IMR-90 (cell line): ENCODE results near the gene VEZT. TPM values are rescaled to one million over a fixed set of nuclear protein-coding genes. Genes with fewer than 3 reads are reported as not detected.

ENCODE experiments used
- ATAC-seq: fragments of 200-7000 bp; cut with Tn5 transposase; 2 replicates; pipeline ENCODE4 v1.9.1; 2020; ENCODE audit warnings: low read depth, mild to moderate bottlenecking, moderate library complexity
- BruUV-seq: library from RNA; stranded (reverse); fragments of 400-500 nt; replicated peaks from 2 replicates; lab custom pipeline; 2021; lab: Mats Ljungman, UMichigan
- CTCF ChIA-PET: fragments of 300-600 bp; formaldehyde crosslinking; extraction: SDS; loops from one replicate; lab custom pipeline; 2021; ENCODE audit warnings: antibody characterized with exemption; lab: Yijun Ruan, JAX
- POLR2A ChIA-PET: fragments of 300-600 bp; sonication (Branson Sonifier 250); formaldehyde crosslinking; loops from one replicate; lab custom pipeline; 2022; ENCODE audit warnings: antibody characterized with exemption; ENCODE audit not compliant: unreplicated experiment; lab: Charles Lee
- DNase-seq: peaks from one replicate; pipeline ENCODE4 v3.0.0; 2013
- H2AFZ ChIP-seq: replicated peaks from 2 replicates; pipeline ENCODE3; 2013; ENCODE audit warnings: low read length, mild to moderate bottlenecking; ENCODE audit not compliant: poor library complexity
- H2AK5ac ChIP-seq: 2 replicates; pipeline ENCODE4 v1.6.1; 2013; ENCODE audit warnings: low read depth, low read length, inconsistent platforms
- H2AK9ac ChIP-seq: replicated peaks from 2 replicates; pipeline ENCODE3; 2013; ENCODE audit warnings: mild to moderate bottlenecking, low read depth, low read length, moderate library complexity; ENCODE audit not compliant: poor library complexity
- H2BK120ac ChIP-seq: 2 replicates; pipeline ENCODE4 v1.6.1; 2013; ENCODE audit warnings: low read depth, low read length, inconsistent platforms
- H2BK15ac ChIP-seq: 3 replicates; pipeline ENCODE4 v1.6.1; 2013; ENCODE audit warnings: low read depth, low read length, inconsistent platforms
- H2BK20ac ChIP-seq: 2 replicates; pipeline ENCODE4 v1.6.1; 2013; ENCODE audit warnings: low read depth, mild to moderate bottlenecking, inconsistent platforms, low read length, moderate library complexity
- H2BK5ac ChIP-seq: 2 replicates; pipeline ENCODE4 v1.6.1; 2013; ENCODE audit warnings: mild to moderate bottlenecking, low read depth, low read length, inconsistent platforms; ENCODE audit not compliant: poor library complexity, severe bottlenecking
- H3K14ac ChIP-seq: replicated peaks from 2 replicates; pipeline ENCODE4 v1.6.1; 2013; ENCODE audit warnings: low read depth, low read length, inconsistent platforms
- H3K18ac ChIP-seq: 2 replicates; pipeline ENCODE4 v1.6.1; 2013; ENCODE audit warnings: low read depth, low read length, control low read depth
- H3K23ac ChIP-seq: 2 replicates; pipeline ENCODE4 v1.6.1; 2013; ENCODE audit warnings: low read depth, low read length, inconsistent platforms
- H3K27ac ChIP-seq: 2 replicates; pipeline ENCODE4 v1.5.1; 2013; ENCODE audit warnings: mild to moderate bottlenecking, control low read depth, low read length; ENCODE audit not compliant: insufficient read depth
- H3K27me3 ChIP-seq: 2 replicates; pipeline ENCODE4 v1.6.1; 2013; ENCODE audit warnings: low read length; ENCODE audit not compliant: control insufficient read depth, insufficient read depth
- H3K36me3 ChIP-seq: 2 replicates; pipeline ENCODE4 v1.6.1; 2013; ENCODE audit warnings: low read length, mixed read lengths; ENCODE audit not compliant: control insufficient read depth, insufficient read depth
- H3K4ac ChIP-seq: 2 replicates; pipeline ENCODE4 v1.6.1; 2013; ENCODE audit warnings: low read depth, low read length, inconsistent platforms
- H3K4me1 ChIP-seq: 2 replicates; pipeline ENCODE4 v1.6.1; 2013; ENCODE audit warnings: low read length, mixed read lengths; ENCODE audit not compliant: control insufficient read depth, insufficient read depth
- H3K4me2 ChIP-seq: 2 replicates; pipeline ENCODE4 v1.6.1; 2013; ENCODE audit warnings: low read depth, mild to moderate bottlenecking, control low read depth, low read length, moderate library complexity
- H3K4me3 ChIP-seq: 2 replicates; pipeline ENCODE4 v1.5.1; 2013; ENCODE audit warnings: low read depth, mild to moderate bottlenecking, control low read depth, low read length, moderate library complexity; ENCODE audit not compliant: insufficient read depth
- H3K56ac ChIP-seq: 2 replicates; pipeline ENCODE4 v1.6.1; 2013; ENCODE audit warnings: low read length, inconsistent platforms; ENCODE audit not compliant: insufficient read depth; ENCODE audit errors: extremely low read depth
- H3K79me1 ChIP-seq, 2 experiments: 2 replicates each; pipeline ENCODE4 v1.6.1; 2013; ENCODE audit warnings: low read length in 2 of 2, inconsistent platforms in 1 of 2, low read depth in 1 of 2
- H3K9ac ChIP-seq: 2 replicates; pipeline ENCODE4 v1.6.1; 2013; ENCODE audit warnings: low read depth, low read length, control low read depth
- H3K9me1 ChIP-seq: 2 replicates; pipeline ENCODE4 v1.6.1; 2013; ENCODE audit warnings: low read length, inconsistent platforms; ENCODE audit not compliant: insufficient read depth
- H3K9me3 ChIP-seq: 2 replicates; pipeline ENCODE4 v1.6.1; 2013; ENCODE audit warnings: low read length; ENCODE audit not compliant: control insufficient read depth, insufficient read depth
- H4K20me1 ChIP-seq: 2 replicates; pipeline ENCODE4 v1.6.1; 2013; ENCODE audit warnings: low read length, inconsistent platforms; ENCODE audit not compliant: insufficient read depth
- H4K5ac ChIP-seq: 2 replicates; pipeline ENCODE4 v1.6.1; 2013; ENCODE audit warnings: mild to moderate bottlenecking, low read depth, low read length, control low read depth
- H4K8ac ChIP-seq, 2 experiments: 2 replicates each; pipeline ENCODE4 v1.6.1; 2013; ENCODE audit warnings: low read depth in 2 of 2, low read length in 2 of 2, control low read depth in 1 of 2, inconsistent platforms in 1 of 2
- H4K91ac ChIP-seq: 2 replicates; pipeline ENCODE4 v1.6.1; 2013; ENCODE audit warnings: low read depth, low read length, inconsistent platforms; ENCODE audit not compliant: insufficient read depth
- CTCF ChIP-seq: conservative IDR thresholded peaks from 2 replicates; pipeline ENCODE4 v1.5.1; 2012; ENCODE audit warnings: mild to moderate bottlenecking, low read depth, low read length, improper control_type of control experiment
- MAZ ChIP-seq: IDR thresholded peaks from 2 replicates; pipeline ENCODE4 v1.6.1; 2012; ENCODE audit warnings: low read depth, mild to moderate bottlenecking, low read length, improper control_type of control experiment, moderate library complexity, borderline replicate concordance
- MXI1 ChIP-seq: IDR thresholded peaks from 2 replicates; pipeline ENCODE4 v1.6.1; 2012; ENCODE audit warnings: low read depth, mild to moderate bottlenecking, low read length, moderate library complexity, borderline replicate concordance
- WGBS, 2 experiments: methylation state at CpG; one replicate each; pipeline versions ENCODE4 v1.1.5 to v1.1.7; 2013; ENCODE audit warnings: missing lambda C conversion rate in 2 of 2; ENCODE audit not compliant: insufficient read length in 1 of 2; ENCODE audit errors: extremely low coverage in 2 of 2; 5-methylcytosine and 5-hydroxymethylcytosine counted together
- dilution Hi-C: fragments of 300-500 bp; cut with HindIII; formaldehyde crosslinking; loops from one replicate; pipeline ENCODE4 v1.14.3; 2018; ENCODE audit warnings: low sequenced_read_pairs; ENCODE audit not compliant: unreplicated experiment
- in situ Hi-C: fragments of 300-500 bp; cut with MboI; formaldehyde crosslinking; loops from 3 replicates; pipeline ENCODE4 v1.14.3; 2019; ENCODE audit warnings: low sequenced_read_pairs, inconsistent platforms, mixed read lengths
- intact Hi-C: fragments of 100-400 bp; cut with micrococcal nuclease; formaldehyde crosslinking; loops from 2 replicates; pipeline ENCODE4 v1.10.0; 2022
- polyA plus RNA-seq, 3 experiments: library from polyadenylated mRNA; depleted of rRNA; stranded (reverse); fragments of >200 nt; gene quantifications; 2 replicates each; pipeline ENCODE4 v1.2.3, GENCODE V29; 2012; ENCODE audit warnings: low replicate concordance in 1 of 3
- total RNA-seq: library from RNA; depleted of rRNA; stranded (reverse); fragments of >200 nt; gene quantifications from 2 replicates; pipeline ENCODE4 v1.2.3, GENCODE V29; 2012

The VEZT gene
- total and polyA plus RNA-seq, 2 of the 4 experiments (the other 2 are of a cell fraction) = 54.5 to 90.2 TPM

DNA sequence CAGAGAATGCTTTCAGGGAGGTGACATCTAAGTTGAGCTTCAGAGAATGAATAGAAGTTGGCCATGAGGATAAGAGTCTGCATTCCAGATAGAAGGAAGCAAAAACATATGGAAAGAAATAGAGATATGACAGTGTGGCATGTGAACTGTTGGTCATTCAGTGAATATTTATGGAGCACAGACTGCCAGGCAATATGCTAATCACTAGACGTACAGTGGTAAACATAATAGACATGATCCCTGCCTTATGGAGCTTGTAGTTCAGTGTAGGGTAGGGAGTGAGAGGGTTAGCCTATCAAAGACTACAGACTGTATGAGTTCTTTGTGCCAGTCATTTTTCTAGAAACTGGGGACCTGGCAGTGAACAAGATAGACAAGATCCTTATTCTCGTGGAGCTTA is 53.9 kb downstream of the VEZT start:
- POLR2A ChIA-PET = no interaction called here
- no CpG with 5 or more reads among the region's 2 CpGs for WGBS, 2 experiments
- H2BK20ac ChIP-seq = no peak overlapping the region

More for the DNA sequence above, 53.9 kb downstream of the VEZT start:
- Histone ChIP-seq H2BK120ac (no peak overlapping the region), H2AK9ac (no peak overlapping the region), H3K4me2 (no peak overlapping the region), H3K27me3 (no peaks in the 10 kb centered on the region), H3K4me1 (no peaks in the 10 kb centered on the region), H3K36me3 (peaks cover 12% of the 10 kb centered on the region), H3K79me1 (peaks cover 6 to 17% of the 10 kb centered on the region in 2 experiments; a peak in 3 of 4 replicates), H3K9ac (no peak overlapping the region), H3K18ac (no peak overlapping the region), H3K9me3 (no peaks in the 10 kb centered on the region), H3K27ac (no peak overlapping the region), H2BK15ac (no peak overlapping the region), H3K9me1 (no peaks in the 10 kb centered on the region; the same call in 1 of the 2 replicates), H3K4ac (no peak overlapping the region), H4K20me1 (no peaks in the 10 kb centered on the region), H2AFZ (no peak overlapping the region), H4K8ac (no peak overlapping the region), H4K91ac (no peak overlapping the region), H3K56ac (no peak overlapping the region), H3K14ac (no peak overlapping the region), H3K4me3 (no peak overlapping the region), H3K23ac (no peak overlapping the region), H2BK5ac (no peak overlapping the region), H2AK5ac (no peak overlapping the region), H4K5ac (no peak overlapping the region)
- no TSS peak for BruUV-seq
- intact Hi-C loops = no loop called here
- ATAC-seq = no peak
- CTCF ChIA-PET = no interaction called here
- dilution Hi-C loops = no loop called here
- in situ Hi-C loops = no loop called here
- no peak for DNase-seq
- TF ChIP-seq MAZ (no peak), CTCF (no peak), MXI1 (no peak)
